GM23338 (cell line): ENCODE results near the gene NFAT5. TPM values are rescaled to one million over a fixed set of nuclear protein-coding genes. Genes with fewer than 3 reads are reported as not detected.

Experiments
- ATAC-seq: fragments of 200-7000 bp; cut with Tn5 transposase; 3 replicates; pipeline ENCODE4 v1.9.1; 2020
- DNase-seq: peaks from one replicate; pipeline ENCODE4 v3.0.0-alpha.2; 2015; ENCODE audit warnings: low spot score
- H2AFZ ChIP-seq: fragments of 200-600 bp; sonication (generic); 2 replicates; pipeline ENCODE4 v1.8.0; 2016; ENCODE audit warnings: antibody characterized with exemption, mild to moderate bottlenecking, moderate library complexity
- H3F3A ChIP-seq: fragments of 200-600 bp; sonication (generic); replicated peaks from 2 replicates; pipeline ENCODE4 v1.8.0; 2017; ENCODE audit warnings: antibody characterized with exemption, mixed run types, low read depth
- H3K27ac ChIP-seq: fragments of 200-600 bp; sonication (generic); 2 replicates; pipeline ENCODE4 v1.6.1; 2016; ENCODE audit warnings: low read depth
- H3K27me3 ChIP-seq: fragments of 200-600 bp; sonication (generic); 2 replicates; pipeline ENCODE4 v1.8.0; 2016; ENCODE audit warnings: mild to moderate bottlenecking, mixed run types, moderate library complexity; ENCODE audit not compliant: insufficient read depth
- H3K36me3 ChIP-seq: fragments of 200-600 bp; sonication (generic); 2 replicates; pipeline ENCODE4 v1.8.0; 2016; ENCODE audit warnings: mild to moderate bottlenecking; ENCODE audit not compliant: insufficient read depth
- H3K4me1 ChIP-seq: fragments of 200-600 bp; sonication (generic); 2 replicates; pipeline ENCODE4 v1.8.0; 2016; ENCODE audit warnings: mild to moderate bottlenecking, moderate library complexity; ENCODE audit not compliant: insufficient read depth
- H3K4me2 ChIP-seq: fragments of 200-600 bp; sonication (generic); 2 replicates; pipeline ENCODE4 v1.7.1; 2017; ENCODE audit warnings: mixed run types
- H3K4me3 ChIP-seq: fragments of 200-600 bp; sonication (generic); 2 replicates; pipeline ENCODE4 v1.6.1; 2016; ENCODE audit warnings: mixed run types
- H3K79me2 ChIP-seq: fragments of 200-600 bp; sonication (generic); replicated peaks from 2 replicates; pipeline ENCODE4 v1.8.0; 2017; ENCODE audit warnings: mild to moderate bottlenecking; ENCODE audit not compliant: insufficient read depth
- H3K9me2 ChIP-seq: fragments of 200-600 bp; sonication (generic); 2 replicates; pipeline ENCODE4 v1.8.0; 2017; ENCODE audit not compliant: insufficient read depth
- H4K20me1 ChIP-seq: fragments of 200-600 bp; sonication (generic); replicated peaks from 2 replicates; pipeline ENCODE4 v1.8.0; 2017; ENCODE audit warnings: mild to moderate bottlenecking; ENCODE audit not compliant: insufficient read depth
- H3K27ac Mint-ChIP-seq: 2 replicates; pipeline ENCODE4 v1.8.0; 2020; ENCODE audit warnings: inconsistent platforms, mild to moderate bottlenecking, moderate library complexity, mixed read lengths
- H3K27me3 Mint-ChIP-seq: 3 replicates; pipeline ENCODE4 v1.8.0; 2022; ENCODE audit warnings: low read depth, mild to moderate bottlenecking, moderate library complexity, mixed read lengths, inconsistent platforms; ENCODE audit not compliant: insufficient read depth, poor library complexity
- H3K36me3 Mint-ChIP-seq: 3 replicates; pipeline ENCODE4 v1.8.0; 2021; ENCODE audit warnings: low read depth, mild to moderate bottlenecking, inconsistent platforms, moderate library complexity, mixed read lengths
- H3K4me1 Mint-ChIP-seq: 3 replicates; pipeline ENCODE4 v1.8.0; 2020; ENCODE audit warnings: mild to moderate bottlenecking, inconsistent platforms, mixed read lengths
- H3K4me3 Mint-ChIP-seq: 3 replicates; pipeline ENCODE4 v1.8.0; 2021; ENCODE audit warnings: moderate library complexity, mild to moderate bottlenecking, inconsistent platforms, mixed read lengths
- H3K9me3 Mint-ChIP-seq: 3 replicates; pipeline ENCODE4 v1.8.0; 2020; ENCODE audit warnings: moderate library complexity, mild to moderate bottlenecking, inconsistent platforms, mixed read lengths
- CREB1 ChIP-seq: fragments of 250-450 bp; sonication (Bioruptor Pico); IDR thresholded peaks from 2 replicates; pipeline ENCODE4 v1.5.0; 2020; ENCODE audit warnings: low read depth, mild to moderate bottlenecking, moderate library complexity
- EZH2 ChIP-seq: fragments of 200-600 bp; sonication (generic); IDR thresholded peaks from one replicate; pipeline ENCODE4 v1.8.0; 2017; ENCODE audit warnings: antibody characterized with exemption, mild to moderate bottlenecking, low read depth; ENCODE audit not compliant: unreplicated experiment
- EZH2phosphoT487 ChIP-seq: fragments of 200-600 bp; sonication (generic); IDR thresholded peaks from one replicate; pipeline ENCODE4 v1.8.1; 2018; ENCODE audit warnings: antibody characterized with exemption; ENCODE audit not compliant: unreplicated experiment
- JUNB ChIP-seq: IDR thresholded peaks from one replicate; pipeline ENCODE4 v1.6.1; 2016; ENCODE audit warnings: antibody characterized with exemption; ENCODE audit not compliant: unreplicated experiment
- NANOG ChIP-seq: IDR thresholded peaks from 2 replicates; pipeline ENCODE4 v1.6.1; 2016; ENCODE audit warnings: antibody characterized with exemption, borderline replicate concordance
- POLR2AphosphoS5 ChIP-seq: IDR thresholded peaks from 2 replicates; pipeline ENCODE4 v1.6.1; 2016; ENCODE audit warnings: antibody characterized with exemption, low read depth
- STAT1 ChIP-seq: IDR thresholded peaks from one replicate; pipeline ENCODE4 v1.6.1; 2016; ENCODE audit warnings: antibody characterized with exemption; ENCODE audit not compliant: unreplicated experiment
- ZNF114 ChIP-seq: fragments of 250-450 bp; sonication (Bioruptor Pico); IDR thresholded peaks from 2 replicates; pipeline ENCODE4 v1.5.0; 2020; ENCODE audit warnings: mild to moderate bottlenecking, moderate library complexity
- ZNF331 ChIP-seq: fragments of 250-450 bp; sonication (Bioruptor Pico); IDR thresholded peaks from 2 replicates; pipeline ENCODE4 v1.5.0; 2020; ENCODE audit warnings: low read depth, mild to moderate bottlenecking, moderate library complexity
- polyA plus RNA-seq: library from polyadenylated mRNA; unstranded; fragments of >200 nt; fragmentation: Nextera tagmentation; extraction: Ambion mirVana; gene quantifications from 2 replicates; pipeline ENCODE4 v1.2.1, GENCODE V29; 2016
- total RNA-seq: library from RNA; depleted of rRNA; stranded (reverse); fragments of >200 nt; shearing (Covaris generic); gene quantifications from 2 replicates; pipeline ENCODE4 v1.2.3, GENCODE V29; 2014
- TF ChIP-seq, protein P1 (sequence below): fragments of 250-450 bp; sonication (Bioruptor Pico); IDR thresholded peaks from 2 replicates; pipeline ENCODE4 v1.5.0; 2020; ENCODE audit warnings: mild to moderate bottlenecking, moderate library complexity
- TF ChIP-seq, protein P2 (sequence below): IDR thresholded peaks from one replicate; pipeline ENCODE4 v1.6.1; 2018; ENCODE audit warnings: antibody characterized with exemption; ENCODE audit not compliant: unreplicated experiment
- TF ChIP-seq, protein P3 (sequence below): IDR thresholded peaks from 2 replicates; pipeline ENCODE4 v1.6.1; 2016; ENCODE audit warnings: antibody characterized with exemption
- TF ChIP-seq, protein P4 (sequence below), 2 experiments: fragments of 200-600 bp in 1 of 2; sonication (generic) in 1 of 2; conservative IDR thresholded peaks; 2 replicates each; pipeline versions ENCODE4 v1.5.1 to v1.6.1; 2016 to 2017; ENCODE audit warnings: antibody characterized with exemption in 2 of 2, low read depth in 2 of 2, mild to moderate bottlenecking in 2 of 2, moderate library complexity in 1 of 2

Gene NFAT5
- total and polyA plus RNA-seq, 2 experiments from 2014 or later: 10.6 to 27.0 TPM

DNA sequence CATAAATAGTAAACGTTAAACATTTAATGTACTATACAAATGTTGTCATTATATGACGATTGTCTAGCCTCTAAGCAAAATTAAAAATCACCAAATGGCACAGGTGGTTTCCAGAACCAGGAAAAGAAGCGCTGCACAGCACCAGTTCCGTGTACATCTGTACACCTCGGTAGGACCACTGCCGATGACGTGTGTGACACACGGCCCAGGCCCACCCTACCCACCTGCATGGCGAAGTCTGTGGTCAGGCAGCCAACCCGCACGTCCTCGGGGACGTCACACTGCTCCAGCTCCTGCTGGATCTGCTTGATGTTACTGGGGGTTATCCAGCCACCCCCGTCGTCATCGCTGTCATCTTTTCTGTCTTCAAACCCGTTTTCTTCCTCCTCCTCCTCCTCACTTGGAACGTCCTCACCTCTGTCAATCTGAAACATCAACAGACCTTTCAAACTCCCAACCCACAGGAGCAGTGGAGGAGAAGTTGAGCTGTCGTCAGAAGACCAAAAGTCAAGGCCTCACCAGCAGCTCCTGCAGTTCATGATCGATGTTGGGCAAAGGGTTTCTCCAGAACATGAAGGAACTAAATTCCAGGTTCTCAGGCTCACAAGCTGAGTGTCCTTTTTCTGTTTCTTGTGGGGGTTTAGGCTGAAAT, 183.1 kb downstream of the NFAT5 start:
- H3F3A ChIP-seq: peaks cover 4% of the 10 kb centered on the region; the same call in 1 of the 2 replicates
- Mint-ChIP-seq H3K27me3 (peaks cover 2% of the 10 kb centered on the region), H3K27ac (no peak overlapping the region), H3K36me3 (peaks cover 88% of the 10 kb centered on the region), H3K9me3 (no peaks in the 10 kb centered on the region), H3K4me1 (peaks cover 4% of the 10 kb centered on the region; the same call in 1 of the 3 replicates), H3K4me3 (no peak overlapping the region)
- TF ChIP-seq NANOG: no peak
- TF ChIP-seq CREB1 (CRISPR knock-in tag): no peak
- TF ChIP-seq ZNF114: no peak
- TF ChIP-seq POLR2AphosphoS5: no peak
- TF ChIP-seq, protein P1, sequence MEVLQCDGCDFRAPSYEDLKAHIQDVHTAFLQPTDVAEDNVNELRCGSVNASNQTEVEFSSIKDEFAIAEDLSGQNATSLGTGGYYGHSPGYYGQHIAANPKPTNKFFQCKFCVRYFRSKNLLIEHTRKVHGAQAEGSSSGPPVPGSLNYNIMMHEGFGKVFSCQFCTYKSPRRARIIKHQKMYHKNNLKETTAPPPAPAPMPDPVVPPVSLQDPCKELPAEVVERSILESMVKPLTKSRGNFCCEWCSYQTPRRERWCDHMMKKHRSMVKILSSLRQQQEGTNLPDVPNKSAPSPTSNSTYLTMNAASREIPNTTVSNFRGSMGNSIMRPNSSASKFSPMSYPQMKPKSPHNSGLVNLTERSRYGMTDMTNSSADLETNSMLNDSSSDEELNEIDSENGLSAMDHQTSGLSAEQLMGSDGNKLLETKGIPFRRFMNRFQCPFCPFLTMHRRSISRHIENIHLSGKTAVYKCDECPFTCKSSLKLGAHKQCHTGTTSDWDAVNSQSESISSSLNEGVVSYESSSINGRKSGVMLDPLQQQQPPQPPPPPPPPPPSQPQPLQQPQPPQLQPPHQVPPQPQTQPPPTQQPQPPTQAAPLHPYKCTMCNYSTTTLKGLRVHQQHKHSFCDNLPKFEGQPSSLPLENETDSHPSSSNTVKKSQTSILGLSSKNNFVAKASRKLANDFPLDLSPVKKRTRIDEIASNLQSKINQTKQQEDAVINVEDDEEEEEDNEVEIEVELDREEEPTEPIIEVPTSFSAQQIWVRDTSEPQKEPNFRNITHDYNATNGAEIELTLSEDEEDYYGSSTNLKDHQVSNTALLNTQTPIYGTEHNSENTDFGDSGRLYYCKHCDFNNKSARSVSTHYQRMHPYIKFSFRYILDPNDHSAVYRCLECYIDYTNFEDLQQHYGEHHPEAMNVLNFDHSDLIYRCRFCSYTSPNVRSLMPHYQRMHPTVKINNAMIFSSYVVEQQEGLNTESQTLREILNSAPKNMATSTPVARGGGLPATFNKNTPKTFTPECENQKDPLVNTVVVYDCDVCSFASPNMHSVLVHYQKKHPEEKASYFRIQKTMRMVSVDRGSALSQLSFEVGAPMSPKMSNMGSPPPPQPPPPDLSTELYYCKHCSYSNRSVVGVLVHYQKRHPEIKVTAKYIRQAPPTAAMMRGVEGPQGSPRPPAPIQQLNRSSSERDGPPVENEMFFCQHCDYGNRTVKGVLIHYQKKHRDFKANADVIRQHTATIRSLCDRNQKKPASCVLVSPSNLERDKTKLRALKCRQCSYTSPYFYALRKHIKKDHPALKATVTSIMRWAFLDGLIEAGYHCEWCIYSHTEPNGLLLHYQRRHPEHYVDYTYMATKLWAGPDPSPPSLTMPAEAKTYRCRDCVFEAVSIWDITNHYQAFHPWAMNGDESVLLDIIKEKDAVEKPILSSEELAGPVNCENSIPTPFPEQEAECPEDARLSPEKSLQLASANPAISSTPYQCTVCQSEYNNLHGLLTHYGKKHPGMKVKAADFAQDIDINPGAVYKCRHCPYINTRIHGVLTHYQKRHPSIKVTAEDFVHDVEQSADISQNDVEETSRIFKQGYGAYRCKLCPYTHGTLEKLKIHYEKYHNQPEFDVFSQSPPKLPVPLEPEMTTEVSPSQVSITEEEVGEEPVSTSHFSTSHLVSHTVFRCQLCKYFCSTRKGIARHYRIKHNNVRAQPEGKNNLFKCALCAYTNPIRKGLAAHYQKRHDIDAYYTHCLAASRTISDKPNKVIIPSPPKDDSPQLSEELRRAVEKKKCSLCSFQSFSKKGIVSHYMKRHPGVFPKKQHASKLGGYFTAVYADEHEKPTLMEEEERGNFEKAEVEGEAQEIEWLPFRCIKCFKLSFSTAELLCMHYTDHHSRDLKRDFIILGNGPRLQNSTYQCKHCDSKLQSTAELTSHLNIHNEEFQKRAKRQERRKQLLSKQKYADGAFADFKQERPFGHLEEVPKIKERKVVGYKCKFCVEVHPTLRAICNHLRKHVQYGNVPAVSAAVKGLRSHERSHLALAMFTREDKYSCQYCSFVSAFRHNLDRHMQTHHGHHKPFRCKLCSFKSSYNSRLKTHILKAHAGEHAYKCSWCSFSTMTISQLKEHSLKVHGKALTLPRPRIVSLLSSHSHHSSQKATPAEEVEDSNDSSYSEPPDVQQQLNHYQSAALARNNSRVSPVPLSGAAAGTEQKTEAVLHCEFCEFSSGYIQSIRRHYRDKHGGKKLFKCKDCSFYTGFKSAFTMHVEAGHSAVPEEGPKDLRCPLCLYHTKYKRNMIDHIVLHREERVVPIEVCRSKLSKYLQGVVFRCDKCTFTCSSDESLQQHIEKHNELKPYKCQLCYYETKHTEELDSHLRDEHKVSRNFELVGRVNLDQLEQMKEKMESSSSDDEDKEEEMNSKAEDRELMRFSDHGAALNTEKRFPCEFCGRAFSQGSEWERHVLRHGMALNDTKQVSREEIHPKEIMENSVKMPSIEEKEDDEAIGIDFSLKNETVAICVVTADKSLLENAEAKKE: no peak
- TF ChIP-seq, protein P2, sequence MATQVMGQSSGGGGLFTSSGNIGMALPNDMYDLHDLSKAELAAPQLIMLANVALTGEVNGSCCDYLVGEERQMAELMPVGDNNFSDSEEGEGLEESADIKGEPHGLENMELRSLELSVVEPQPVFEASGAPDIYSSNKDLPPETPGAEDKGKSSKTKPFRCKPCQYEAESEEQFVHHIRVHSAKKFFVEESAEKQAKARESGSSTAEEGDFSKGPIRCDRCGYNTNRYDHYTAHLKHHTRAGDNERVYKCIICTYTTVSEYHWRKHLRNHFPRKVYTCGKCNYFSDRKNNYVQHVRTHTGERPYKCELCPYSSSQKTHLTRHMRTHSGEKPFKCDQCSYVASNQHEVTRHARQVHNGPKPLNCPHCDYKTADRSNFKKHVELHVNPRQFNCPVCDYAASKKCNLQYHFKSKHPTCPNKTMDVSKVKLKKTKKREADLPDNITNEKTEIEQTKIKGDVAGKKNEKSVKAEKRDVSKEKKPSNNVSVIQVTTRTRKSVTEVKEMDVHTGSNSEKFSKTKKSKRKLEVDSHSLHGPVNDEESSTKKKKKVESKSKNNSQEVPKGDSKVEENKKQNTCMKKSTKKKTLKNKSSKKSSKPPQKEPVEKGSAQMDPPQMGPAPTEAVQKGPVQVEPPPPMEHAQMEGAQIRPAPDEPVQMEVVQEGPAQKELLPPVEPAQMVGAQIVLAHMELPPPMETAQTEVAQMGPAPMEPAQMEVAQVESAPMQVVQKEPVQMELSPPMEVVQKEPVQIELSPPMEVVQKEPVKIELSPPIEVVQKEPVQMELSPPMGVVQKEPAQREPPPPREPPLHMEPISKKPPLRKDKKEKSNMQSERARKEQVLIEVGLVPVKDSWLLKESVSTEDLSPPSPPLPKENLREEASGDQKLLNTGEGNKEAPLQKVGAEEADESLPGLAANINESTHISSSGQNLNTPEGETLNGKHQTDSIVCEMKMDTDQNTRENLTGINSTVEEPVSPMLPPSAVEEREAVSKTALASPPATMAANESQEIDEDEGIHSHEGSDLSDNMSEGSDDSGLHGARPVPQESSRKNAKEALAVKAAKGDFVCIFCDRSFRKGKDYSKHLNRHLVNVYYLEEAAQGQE: no peak
- no peak for TF ChIP-seq STAT1
- no peak for TF ChIP-seq JUNB
- TF ChIP-seq, protein P3, sequence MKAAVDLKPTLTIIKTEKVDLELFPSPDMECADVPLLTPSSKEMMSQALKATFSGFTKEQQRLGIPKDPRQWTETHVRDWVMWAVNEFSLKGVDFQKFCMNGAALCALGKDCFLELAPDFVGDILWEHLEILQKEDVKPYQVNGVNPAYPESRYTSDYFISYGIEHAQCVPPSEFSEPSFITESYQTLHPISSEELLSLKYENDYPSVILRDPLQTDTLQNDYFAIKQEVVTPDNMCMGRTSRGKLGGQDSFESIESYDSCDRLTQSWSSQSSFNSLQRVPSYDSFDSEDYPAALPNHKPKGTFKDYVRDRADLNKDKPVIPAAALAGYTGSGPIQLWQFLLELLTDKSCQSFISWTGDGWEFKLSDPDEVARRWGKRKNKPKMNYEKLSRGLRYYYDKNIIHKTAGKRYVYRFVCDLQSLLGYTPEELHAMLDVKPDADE: no peak
- TF ChIP-seq EZH2phosphoT487: no peak
- no peak for TF ChIP-seq ZNF331
- TF ChIP-seq, protein P4, sequence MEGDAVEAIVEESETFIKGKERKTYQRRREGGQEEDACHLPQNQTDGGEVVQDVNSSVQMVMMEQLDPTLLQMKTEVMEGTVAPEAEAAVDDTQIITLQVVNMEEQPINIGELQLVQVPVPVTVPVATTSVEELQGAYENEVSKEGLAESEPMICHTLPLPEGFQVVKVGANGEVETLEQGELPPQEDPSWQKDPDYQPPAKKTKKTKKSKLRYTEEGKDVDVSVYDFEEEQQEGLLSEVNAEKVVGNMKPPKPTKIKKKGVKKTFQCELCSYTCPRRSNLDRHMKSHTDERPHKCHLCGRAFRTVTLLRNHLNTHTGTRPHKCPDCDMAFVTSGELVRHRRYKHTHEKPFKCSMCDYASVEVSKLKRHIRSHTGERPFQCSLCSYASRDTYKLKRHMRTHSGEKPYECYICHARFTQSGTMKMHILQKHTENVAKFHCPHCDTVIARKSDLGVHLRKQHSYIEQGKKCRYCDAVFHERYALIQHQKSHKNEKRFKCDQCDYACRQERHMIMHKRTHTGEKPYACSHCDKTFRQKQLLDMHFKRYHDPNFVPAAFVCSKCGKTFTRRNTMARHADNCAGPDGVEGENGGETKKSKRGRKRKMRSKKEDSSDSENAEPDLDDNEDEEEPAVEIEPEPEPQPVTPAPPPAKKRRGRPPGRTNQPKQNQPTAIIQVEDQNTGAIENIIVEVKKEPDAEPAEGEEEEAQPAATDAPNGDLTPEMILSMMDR (conservative IDR thresholded peaks at IDR 0.05; ENCODE audit: low read depth in 2 of 2): no peak
- no peak for TF ChIP-seq EZH2
- no peak overlapping the region for H2AFZ ChIP-seq
- no peaks in the 10 kb centered on the region for H3K27me3 ChIP-seq
- peaks cover 46% of the 10 kb centered on the region for H3K79me2 ChIP-seq
- no peak overlapping the region for H3K4me2 ChIP-seq
- no peaks in the 10 kb centered on the region for H3K9me2 ChIP-seq
- DNase-seq: no peak
- no peak overlapping the region for H3K27ac ChIP-seq
- H4K20me1 ChIP-seq: peaks cover 23% of the 10 kb centered on the region
- peaks cover 6% of the 10 kb centered on the region; the same call in 1 of the 2 replicates for H3K4me1 ChIP-seq
- ATAC-seq: no peak
- no peak overlapping the region for H3K4me3 ChIP-seq
- peaks cover 77% of the 10 kb centered on the region for H3K36me3 ChIP-seq
